NCI-H446 treated with DMSO at 0.1 percent for 48 hours (cell line): ENCODE data around the gene RAB11A.

Experiments used
- DNase-seq: peaks from one replicate; lab custom pipeline; 2025; lab: John Stamatoyannopoulos, UW

RAB11A gene

GRCh38 chr15:65917936-65918335 lies 48.6 kb downstream of the RAB11A start:
- DNase-seq, result no peak

DNA sequence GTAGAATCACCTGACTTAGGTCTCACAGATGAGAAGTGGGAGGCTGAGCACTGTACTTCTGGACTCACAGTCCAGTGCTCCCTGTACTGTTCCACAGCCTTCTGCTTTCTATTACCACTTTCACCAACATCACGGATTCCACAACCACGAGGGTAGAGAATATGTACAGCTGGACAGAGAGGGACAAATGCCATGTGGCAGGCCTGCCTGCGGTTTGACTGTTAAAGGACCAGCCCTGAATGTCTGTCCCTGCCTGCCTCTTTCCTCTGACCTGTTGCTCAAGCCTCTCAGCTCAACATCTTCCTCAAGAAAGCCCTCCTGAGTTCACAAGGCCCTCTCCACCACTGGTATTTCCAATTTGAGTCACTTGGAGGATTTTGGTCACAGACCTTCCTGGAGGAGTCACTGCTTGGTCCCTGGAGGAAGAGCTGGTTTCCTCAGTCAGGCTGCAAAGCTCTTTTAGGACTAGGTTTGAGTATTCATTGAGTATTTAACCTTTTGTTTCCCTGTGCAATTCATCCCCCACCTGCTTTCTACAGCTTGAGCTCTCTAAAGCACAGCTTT lies 49.1 kb downstream of the RAB11A start:
- DNase-seq, result no peak

- no peak for DNase-seq
Observed at GRCh38 chr15:65918945-65919344, 49.7 kb downstream of the RAB11A start.

GRCh38 chr15:65919353-65919752 lies 50.1 kb downstream of the RAB11A start:
- DNase-seq, result no peak

DNA sequence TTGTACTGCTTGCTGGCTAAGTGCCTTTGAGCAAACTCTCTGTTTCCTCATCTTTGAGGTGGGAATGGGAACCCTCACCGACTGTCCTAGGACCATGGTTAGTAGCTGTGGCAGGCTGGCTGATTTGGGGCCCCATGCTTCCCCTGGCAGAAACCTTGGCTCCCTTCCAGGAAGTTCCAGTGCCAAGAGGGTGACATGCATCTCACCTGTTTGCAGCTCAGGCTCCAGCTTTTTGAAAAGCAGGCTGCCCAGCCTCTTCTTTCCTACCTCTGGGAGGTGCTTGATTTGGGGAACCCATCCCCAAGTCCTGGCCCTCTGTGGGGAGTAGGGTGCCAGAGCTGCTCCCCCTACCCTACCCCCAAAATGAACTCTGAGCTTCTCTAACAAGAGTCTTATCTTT lies 50.8 kb downstream of the RAB11A start:
- DNase-seq, result no peak

GRCh38 chr15:65920825-65921309 lies 51.6 kb downstream of the RAB11A start:
- DNase-seq, result no peak

DNA sequence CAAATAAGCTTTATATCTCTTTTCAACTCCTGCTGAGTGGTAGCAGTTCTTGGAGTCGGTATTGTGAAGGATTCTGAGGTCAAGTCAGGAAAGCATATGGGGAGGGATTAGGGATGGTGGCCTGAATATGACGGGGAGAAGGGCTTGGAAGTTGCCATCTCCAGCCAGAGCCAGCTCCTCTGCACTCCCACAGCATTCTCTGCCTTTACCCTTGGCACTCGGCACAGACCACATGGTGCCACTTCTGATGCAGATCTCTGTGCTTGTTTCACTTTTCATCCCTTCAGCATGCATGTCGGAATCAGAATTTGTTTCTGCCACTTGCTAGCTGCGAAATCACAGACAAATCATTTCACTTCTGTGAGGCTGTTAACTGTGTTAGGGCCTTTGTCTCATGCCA lies 52.5 kb downstream of the RAB11A start:
- DNase-seq, result no peak

DNA sequence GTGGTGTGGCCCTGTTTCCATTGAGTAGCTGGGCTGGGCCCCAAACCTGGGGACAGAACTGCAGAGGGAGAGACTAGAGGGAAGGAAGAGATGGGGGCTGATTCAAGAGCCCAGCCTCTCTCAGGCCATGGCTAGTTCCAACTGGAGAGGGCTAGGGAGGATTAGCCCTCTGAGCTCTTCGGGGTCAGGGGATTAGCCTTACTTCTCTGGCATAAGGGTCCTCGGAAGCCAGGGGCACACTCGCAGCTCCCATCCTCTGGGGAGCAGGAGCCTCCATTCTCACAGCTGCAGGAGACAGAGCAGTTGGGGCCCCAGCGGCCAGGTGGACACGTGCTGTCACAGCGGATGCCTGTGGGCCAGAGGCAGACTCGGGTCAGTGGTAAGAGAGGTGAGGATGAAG lies 53.3 kb downstream of the RAB11A start:
- DNase-seq, result no peak

DNA sequence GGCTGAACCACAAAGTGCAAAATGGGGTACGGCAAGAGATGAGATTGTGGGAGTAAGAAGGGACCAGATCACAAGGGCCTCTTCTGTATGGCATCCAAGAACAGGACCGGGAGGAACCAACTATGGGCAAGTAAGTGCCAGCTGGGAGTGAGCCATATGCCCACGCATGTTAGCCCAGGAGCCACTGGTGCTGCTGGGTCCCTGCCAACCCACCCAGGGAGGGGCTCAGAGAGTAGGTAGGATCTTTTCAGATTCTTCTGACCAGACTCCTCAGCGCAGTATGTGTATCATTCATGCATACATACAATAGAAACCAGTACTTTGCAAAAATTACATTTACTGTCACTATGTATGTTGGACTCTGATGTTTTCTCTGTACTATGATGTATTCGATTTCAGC lies 54.0 kb downstream of the RAB11A start:
- no peak for DNase-seq

DNA sequence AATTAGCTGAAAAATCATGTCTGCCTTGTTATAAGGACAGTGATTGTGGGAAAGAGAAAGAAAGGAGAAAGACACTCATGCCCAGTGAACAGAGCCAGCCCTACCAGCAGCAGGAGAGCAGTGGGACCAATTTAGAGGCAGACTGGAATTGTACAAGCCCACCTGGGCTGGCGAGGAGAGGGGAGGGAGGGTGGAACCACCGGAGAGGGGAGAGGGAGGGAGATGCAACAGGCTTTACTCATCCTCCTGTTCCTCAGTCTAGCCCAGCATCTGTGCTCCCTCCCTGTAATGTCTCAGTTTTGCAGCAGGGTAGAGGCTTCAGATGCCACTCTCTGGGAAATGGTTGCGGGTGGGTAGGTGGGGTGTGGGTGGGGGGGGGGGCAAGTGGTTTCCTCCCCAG lies 54.7 kb downstream of the RAB11A start:
- no peak for DNase-seq

- no peak for DNase-seq
Observed at GRCh38 chr15:65925338-65925737, 56.0 kb downstream of the RAB11A start.

DNA sequence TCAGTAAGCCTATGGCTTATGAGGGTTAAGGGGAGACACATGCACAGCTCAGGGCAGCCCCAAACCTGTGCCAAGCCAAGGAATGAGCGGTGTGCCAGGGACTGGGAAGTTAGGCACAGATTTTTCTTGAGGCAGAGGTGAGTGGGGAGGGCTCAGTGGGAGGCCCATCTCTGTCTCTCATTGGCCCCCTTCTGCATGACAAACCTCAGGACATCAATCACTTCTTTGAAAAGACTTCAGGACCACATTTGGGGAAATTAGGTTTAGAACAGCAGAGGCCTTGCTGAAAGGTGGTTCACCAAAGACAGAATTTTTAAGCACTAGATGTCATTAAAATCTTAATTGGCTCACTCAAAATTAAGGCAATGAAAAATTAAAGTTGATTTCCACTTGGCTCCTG lies 57.2 kb downstream of the RAB11A start:
- no peak for DNase-seq

GRCh38 chr15:65926899-65927298 lies 57.6 kb downstream of the RAB11A start:
- no peak for DNase-seq

DNA sequence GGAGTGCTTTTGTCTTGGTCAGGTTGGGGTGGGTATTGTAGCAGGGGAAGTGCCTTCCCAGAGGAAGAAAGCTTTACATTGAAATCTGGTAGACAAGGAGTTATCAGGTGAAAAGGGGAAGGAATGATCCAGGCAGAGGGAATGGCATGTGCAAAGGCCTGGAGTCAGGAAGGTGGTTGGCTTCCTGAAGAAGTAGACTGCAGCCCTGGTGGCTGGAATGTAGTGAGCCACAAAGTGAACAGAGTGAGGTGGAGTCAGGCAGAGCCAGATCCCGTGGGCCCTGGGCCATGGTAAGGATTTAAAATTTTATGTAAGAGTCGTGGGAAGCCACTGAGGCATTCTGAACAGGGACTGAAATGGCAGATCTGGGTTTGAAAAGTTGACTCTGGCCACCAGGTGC lies 58.3 kb downstream of the RAB11A start:
- DNase-seq, result no peak

- DNase-seq, result no peak
Observed at GRCh38 chr15:65929573-65929972, 60.3 kb downstream of the RAB11A start.

GRCh38 chr15:65930134-65930533 lies 60.8 kb downstream of the RAB11A start:
- no peak for DNase-seq

DNA sequence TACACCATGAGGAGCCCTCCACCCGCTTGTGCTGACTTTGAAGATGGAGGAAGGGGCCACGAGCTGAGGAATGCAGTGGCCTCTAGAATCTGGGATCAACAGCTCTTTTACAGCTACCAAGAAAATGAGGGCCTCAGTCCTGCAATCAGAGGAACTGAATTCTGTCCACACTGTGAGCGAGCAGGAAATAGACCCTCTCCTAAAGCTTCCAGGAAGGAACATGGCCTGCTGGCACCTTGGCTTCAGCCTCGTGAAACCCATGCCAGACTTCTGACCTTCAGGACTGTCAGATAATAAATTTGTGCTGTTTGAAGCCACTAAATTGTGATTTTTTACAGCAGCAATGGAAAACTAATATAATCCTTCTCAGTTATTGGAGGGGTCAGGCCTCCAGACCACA lies 61.9 kb downstream of the RAB11A start:
- DNase-seq, result no peak

DNA sequence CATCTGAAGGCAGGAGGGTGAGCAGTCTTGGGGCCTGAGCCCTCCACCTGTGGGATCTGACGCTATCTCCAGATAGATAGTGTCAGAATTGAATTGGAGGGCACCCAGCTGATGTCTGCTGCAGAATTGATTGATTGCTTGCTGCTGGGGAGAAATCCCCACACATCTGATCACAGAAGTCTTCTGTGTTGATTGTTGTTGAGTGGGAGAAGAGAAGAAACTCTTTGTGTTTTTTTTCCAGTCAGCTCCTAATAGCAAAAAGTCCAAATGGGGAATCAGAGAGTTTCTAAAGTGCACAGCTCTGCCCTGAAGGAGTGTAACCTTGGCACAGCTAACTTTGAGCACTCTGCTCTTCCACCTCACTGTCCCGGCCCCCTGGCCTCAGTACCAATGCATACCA lies 66.1 kb downstream of the RAB11A start:
- DNase-seq, result no peak

GRCh38 chr15:65936282-65936681 lies 67.0 kb downstream of the RAB11A start:
- no peak for DNase-seq

DNA sequence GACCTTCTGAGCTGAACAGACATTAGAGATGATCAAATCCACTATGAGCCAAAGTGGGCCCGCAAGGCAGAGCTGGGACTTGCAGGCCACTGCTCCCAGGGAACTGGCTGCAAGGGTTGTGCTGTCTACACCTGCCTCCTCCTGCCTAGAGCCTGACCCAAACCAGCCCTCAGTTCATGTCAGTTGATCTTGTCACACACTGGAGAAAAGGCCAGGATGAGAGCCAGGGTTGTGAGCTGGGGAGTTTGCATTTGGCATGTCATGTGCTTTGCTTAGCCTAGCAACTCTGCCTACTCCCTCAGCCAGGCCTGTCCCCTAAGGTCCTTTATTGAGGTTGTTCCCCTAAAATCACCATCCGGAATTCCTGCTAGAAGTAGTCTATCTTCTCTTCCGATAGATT lies 67.8 kb downstream of the RAB11A start:
- no peak for DNase-seq

DNA sequence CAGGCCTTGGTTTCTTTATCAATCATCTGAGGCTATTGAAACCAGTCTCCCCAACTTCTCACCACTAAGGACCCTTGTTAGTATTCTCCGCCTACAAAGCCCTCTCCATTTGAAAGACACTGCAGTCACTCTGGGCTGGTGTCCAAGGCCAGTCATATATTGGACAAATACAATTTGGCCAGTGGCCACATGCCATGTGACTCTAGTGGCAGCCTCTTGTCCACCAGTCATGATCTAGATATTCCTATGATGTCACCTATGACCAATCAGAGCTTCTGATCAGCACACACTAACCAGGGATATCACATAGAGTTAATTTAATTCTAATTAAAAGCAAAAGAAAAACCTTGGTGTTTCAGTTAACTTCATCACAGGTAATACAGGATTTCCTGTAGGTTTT lies 68.2 kb downstream of the RAB11A start:
- no peak for DNase-seq

DNA sequence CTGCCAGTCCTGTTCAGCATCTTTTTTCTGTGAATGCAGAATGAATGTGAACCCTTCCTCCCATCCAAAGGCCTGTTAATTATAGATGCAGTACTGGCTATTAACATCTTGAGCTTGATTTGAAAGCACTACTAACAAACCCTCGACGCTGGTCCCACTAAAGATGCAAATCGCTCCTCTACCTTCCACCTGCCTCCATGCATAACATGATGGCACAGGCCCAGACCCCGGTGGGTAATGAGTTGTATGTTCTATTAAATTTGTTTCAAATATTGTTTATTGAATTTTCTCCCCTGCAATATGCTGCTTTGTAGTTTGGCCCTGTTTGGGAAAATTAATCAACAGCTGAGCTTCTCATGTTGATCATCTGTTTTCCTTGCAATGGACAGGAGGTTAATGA lies 69.3 kb downstream of the RAB11A start:
- DNase-seq, result no peak

- no peak for DNase-seq
Observed at GRCh38 chr15:65939901-65940617, 70.8 kb downstream of the RAB11A start.

DNA sequence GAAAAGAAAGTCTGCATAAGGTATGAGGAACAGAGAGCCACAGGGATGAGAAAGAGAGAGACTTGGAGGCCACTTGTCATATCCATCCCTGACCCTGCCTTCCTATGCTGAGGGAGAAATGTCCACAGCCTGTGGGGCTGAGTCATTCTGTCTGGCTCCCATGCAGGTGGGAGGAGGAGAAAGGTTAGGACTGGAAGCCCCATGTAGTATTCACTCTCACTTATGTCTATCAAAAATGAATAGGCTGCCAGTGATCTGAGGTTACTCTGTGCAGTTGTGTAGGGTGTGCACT lies 71.3 kb downstream of the RAB11A start:
- DNase-seq, result no peak
